ENCODE data around the gene CHD5.

DNA sequence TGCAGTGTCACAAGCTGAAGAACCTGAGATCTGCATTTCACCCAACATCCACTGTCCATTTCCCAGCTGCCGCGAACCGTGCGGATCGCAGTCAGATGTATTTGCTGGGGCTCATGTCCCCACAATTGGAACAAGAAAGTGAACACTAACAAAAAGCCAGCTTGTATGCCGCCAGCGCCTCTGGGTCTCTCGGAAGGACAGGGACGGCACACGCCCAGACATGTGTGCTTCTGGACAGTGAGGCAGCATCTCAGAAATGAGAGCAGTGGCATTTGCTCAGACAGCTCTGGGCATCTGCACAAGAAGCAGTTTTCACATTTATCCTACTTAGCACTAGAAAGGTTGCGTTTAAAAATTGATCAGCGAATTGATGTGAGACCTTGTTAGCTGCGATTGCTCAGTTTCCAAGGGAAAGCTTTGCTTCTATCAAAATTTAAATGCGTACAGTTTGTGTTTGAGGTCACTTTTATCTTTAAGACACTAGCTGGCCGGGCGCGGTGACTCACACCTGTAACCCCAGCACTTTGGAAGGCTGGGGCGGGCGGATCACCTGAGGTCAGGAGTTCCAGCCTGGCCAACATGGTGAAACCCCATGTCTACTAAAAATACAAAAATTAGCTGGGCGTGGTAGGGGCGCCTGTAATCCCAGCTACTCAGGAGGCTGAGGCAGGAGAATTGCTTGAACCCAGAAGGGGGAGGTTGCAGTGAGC is 105.8 kb downstream of the CHD5 start:
- TF ChIP-seq, protein P1, sequence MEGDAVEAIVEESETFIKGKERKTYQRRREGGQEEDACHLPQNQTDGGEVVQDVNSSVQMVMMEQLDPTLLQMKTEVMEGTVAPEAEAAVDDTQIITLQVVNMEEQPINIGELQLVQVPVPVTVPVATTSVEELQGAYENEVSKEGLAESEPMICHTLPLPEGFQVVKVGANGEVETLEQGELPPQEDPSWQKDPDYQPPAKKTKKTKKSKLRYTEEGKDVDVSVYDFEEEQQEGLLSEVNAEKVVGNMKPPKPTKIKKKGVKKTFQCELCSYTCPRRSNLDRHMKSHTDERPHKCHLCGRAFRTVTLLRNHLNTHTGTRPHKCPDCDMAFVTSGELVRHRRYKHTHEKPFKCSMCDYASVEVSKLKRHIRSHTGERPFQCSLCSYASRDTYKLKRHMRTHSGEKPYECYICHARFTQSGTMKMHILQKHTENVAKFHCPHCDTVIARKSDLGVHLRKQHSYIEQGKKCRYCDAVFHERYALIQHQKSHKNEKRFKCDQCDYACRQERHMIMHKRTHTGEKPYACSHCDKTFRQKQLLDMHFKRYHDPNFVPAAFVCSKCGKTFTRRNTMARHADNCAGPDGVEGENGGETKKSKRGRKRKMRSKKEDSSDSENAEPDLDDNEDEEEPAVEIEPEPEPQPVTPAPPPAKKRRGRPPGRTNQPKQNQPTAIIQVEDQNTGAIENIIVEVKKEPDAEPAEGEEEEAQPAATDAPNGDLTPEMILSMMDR (IDR thresholded peaks at IDR 0.05), result no peak
- TF ChIP-seq POLR2A (IDR thresholded peaks at IDR 0.05), result no peak
- TF ChIP-seq POLR2AphosphoS5 (IDR thresholded peaks at IDR 0.05), result no peak
- TF ChIP-seq EP300 (IDR thresholded peaks at IDR 0.05; ENCODE audit: low read depth), result no peak
